Fibroblast of mammary gland (primary cell): ENCODE results near the gene AP1S1.
"Not testable (repeated sequence)": the region's sequence is repeated elsewhere in the genome, so short reads cannot be mapped to it uniquely, and the experiment has no call there.

Source experiments
- DNase-seq: peaks from one replicate; pipeline ENCODE4 v3.0.0-alpha.2; 2010; ENCODE audit warnings: low read depth
- H3K4me3 ChIP-seq: 2 replicates; pipeline ENCODE4 v1.5.1; 2011; ENCODE audit warnings: low read depth, mild to moderate bottlenecking, low read length, moderate library complexity; ENCODE audit not compliant: control insufficient read depth
- CTCF ChIP-seq: conservative IDR thresholded peaks from 2 replicates; pipeline ENCODE4 v1.5.1; 2011; ENCODE audit warnings: low read depth, low read length, inconsistent platforms; ENCODE audit not compliant: control insufficient read depth, insufficient read depth

Gene AP1S1

GRCh38 chr7:101129603-101130117 lies 24.6 kb upstream of the AP1S1 start:
- no peak for DNase-seq
- H3K4me3 ChIP-seq: peak overlapping the region; percentile 43
- no peak for TF ChIP-seq CTCF

GRCh38 chr7:101132626-101133600 lies 21.4 kb upstream of the AP1S1 start:
- DNase-seq, H3K4me3 ChIP-seq: not testable (repeated sequence)

GRCh38 chr7:101133621-101134398 lies 20.5 kb upstream of the AP1S1 start:
- no peak for TF ChIP-seq CTCF
- H3K4me3 ChIP-seq: no peak overlapping the region
- DNase-seq: peak; percentile 78

GRCh38 chr7:101134399-101134980 lies 19.8 kb upstream of the AP1S1 start:
- no peak overlapping the region for H3K4me3 ChIP-seq
- DNase-seq: peak; percentile 67
- TF ChIP-seq CTCF: no peak

- no peak for DNase-seq
- no peak overlapping the region for H3K4me3 ChIP-seq
- TF ChIP-seq CTCF: no peak
These were observed 16.5 kb upstream of the AP1S1 start for GRCh38 chr7:101137651-101138212.

- peak; percentile 42 for TF ChIP-seq CTCF
- DNase-seq: peak; percentile 98
These were observed 15.9 kb upstream of the AP1S1 start for GRCh38 chr7:101138213-101138870.

More at GRCh38 chr7:101138213-101138870, 15.9 kb upstream of the AP1S1 start:
- H3K4me3 ChIP-seq: no peak overlapping the region
